NT2/D1 (cell line): Measurements from ENCODE around the gene USP8.
"Not testable (repeated sequence)": the region's sequence is repeated elsewhere in the genome, so short reads cannot be mapped to it uniquely, and the experiment has no call there.

Source experiments
- DNase-seq: peaks from one replicate; pipeline ENCODE4 v3.0.0-alpha.2; 2011; ENCODE audit warnings: low read depth, low spot score
- H3K27me3 ChIP-seq: 2 replicates; pipeline ENCODE4 v1.6.0; 2011; ENCODE audit warnings: mild to moderate bottlenecking; ENCODE audit not compliant: insufficient read length, insufficient read depth
- H3K36me3 ChIP-seq: 2 replicates; pipeline ENCODE4 v1.6.1; 2011; ENCODE audit warnings: mild to moderate bottlenecking, low read length, mixed read lengths; ENCODE audit not compliant: insufficient read depth, insufficient read length
- H3K4me1 ChIP-seq: 2 replicates; pipeline ENCODE4 v1.5.1; 2011; ENCODE audit not compliant: insufficient read depth, insufficient read length
- H3K4me3 ChIP-seq: 2 replicates; pipeline ENCODE4 v1.5.1; 2011; ENCODE audit warnings: low read depth; ENCODE audit not compliant: insufficient read length
- H3K9ac ChIP-seq: 2 replicates; pipeline ENCODE4 v1.6.0; 2011; ENCODE audit warnings: low read depth; ENCODE audit not compliant: insufficient read length
- H3K9me3 ChIP-seq: 2 replicates; pipeline ENCODE4 v1.5.1; 2011; ENCODE audit warnings: mild to moderate bottlenecking, low read length; ENCODE audit not compliant: insufficient read depth
- SUZ12 ChIP-seq: IDR thresholded peaks from 2 replicates; pipeline ENCODE4 v1.6.1; 2011; ENCODE audit not compliant: insufficient read length, insufficient read depth; ENCODE audit errors: extremely low read depth
- YY1 ChIP-seq: IDR thresholded peaks from 2 replicates; pipeline ENCODE4 v1.6.1; 2011; ENCODE audit not compliant: insufficient read length, insufficient read depth
- ZNF274 ChIP-seq: IDR thresholded peaks from 2 replicates; pipeline ENCODE4 v1.6.1; 2011; ENCODE audit warnings: mild to moderate bottlenecking, low read depth, low read length

The USP8 gene

DNA sequence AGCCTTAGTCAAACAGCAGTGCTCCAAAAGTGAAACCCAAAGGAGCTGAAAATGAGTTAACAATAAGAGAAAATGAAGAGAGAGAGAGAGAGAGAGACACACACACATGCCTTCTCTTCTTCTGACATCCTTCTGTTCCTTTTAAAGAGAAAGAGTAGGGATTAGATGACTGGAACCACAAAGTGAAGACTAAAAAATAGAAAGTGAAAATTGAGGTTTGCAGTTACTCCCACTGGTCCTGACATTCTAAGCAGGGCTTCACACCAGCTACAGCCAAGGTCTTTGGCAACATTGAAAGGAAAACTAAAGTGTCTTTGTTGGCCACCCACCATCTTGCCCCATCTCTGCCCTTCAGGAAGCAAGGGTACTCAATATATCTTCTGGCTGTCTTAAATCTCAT, 63.1 kb downstream of the USP8 start:
- no peaks in the 10 kb centered on the region for H3K4me1 ChIP-seq
- H3K36me3 ChIP-seq = peaks cover 51% of the 10 kb centered on the region
- TF ChIP-seq SUZ12 (no peak), ZNF274 (no peak), YY1 (no peak)
- H3K27me3 ChIP-seq = no peaks in the 10 kb centered on the region
- H3K9ac ChIP-seq = no peak overlapping the region
- DNase-seq = no peak
- H3K4me3 ChIP-seq = no peak overlapping the region
- H3K9me3 ChIP-seq = no peaks in the 10 kb centered on the region

DNA sequence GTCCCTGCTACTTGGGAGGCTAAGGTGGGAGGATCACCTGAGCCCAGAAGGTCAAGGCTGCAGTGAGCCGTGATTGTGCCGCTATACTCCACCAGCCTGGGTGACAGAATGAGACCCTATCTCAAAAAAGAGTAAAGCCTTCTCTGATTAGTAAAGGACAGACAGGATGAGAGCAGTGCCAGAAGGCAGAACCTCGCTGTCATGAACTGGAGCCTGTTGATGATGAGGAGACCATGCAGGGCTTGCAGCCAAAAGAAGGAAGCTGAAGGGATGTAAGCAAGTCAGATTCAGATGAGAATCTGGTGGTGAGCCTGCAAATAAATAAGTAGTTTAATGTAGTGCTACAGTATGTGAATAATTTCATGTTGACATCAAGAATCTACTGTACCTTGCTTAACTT, 69.4 kb downstream of the USP8 start:
- TF ChIP-seq YY1 = no peak
- no peak for TF ChIP-seq SUZ12
- no peak for TF ChIP-seq ZNF274
- Histone ChIP-seq H3K4me1 (no peaks in the 10 kb centered on the region), H3K27me3 (no peaks in the 10 kb centered on the region), H3K9me3 (no peaks in the 10 kb centered on the region), H3K4me3 (no peak overlapping the region), H3K36me3 (peaks cover 84% of the 10 kb centered on the region), H3K9ac (no peak overlapping the region)
- no peak for DNase-seq

DNA sequence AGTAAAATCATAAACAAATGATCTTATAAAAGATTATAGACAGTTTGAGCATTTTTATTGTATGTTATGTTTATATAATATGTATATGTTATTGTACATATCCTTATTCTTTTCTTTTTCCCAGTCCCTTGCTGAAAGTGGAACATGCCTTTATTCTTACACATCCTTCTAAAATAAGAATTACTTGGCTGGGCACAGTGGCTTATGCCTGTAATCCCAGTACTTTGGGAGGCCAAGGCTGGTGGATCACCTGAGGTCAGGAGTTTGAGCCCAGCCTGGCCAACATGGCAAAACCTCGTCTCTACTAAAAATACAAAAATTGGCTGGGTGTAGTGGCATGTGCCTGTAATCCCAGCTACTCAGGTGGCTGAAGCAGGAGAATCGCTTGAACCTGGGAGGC, 70.3 kb downstream of the USP8 start:
- H3K27me3 ChIP-seq, DNase-seq, H3K4me3 ChIP-seq, H3K9ac ChIP-seq, H3K4me1 ChIP-seq, H3K9me3 ChIP-seq: not testable (repeated sequence)
- H3K36me3 ChIP-seq = peaks cover 87% of the 10 kb centered on the region

DNA sequence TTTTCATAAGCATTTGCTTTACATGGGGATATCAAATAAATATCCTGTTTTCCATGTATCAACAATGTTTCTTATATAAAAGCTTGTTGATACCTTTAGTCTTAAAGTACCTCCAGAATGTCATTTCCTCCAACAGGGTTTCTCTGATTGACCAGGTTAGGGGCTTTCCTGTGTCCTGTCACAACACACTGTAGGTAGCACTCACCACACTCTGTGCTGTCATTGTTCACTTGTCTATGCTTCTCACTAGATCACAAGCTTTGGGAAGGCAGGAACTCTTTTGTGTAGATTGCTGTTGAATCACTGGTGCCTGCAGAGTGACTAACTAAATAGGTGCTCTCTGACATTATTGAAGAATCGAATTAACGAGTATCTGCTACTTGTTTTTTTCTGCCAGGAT, 72.5 kb downstream of the USP8 start:
- no peaks in the 10 kb centered on the region for H3K4me1 ChIP-seq
- H3K36me3 ChIP-seq = peaks cover 80% of the 10 kb centered on the region
- no peak for DNase-seq
- no peaks in the 10 kb centered on the region for H3K9me3 ChIP-seq
- H3K27me3 ChIP-seq = no peaks in the 10 kb centered on the region
- TF ChIP-seq SUZ12 = no peak
- TF ChIP-seq YY1 = no peak
- no peak for TF ChIP-seq ZNF274
- H3K9ac ChIP-seq = no peak overlapping the region
- H3K4me3 ChIP-seq = no peak overlapping the region

DNA sequence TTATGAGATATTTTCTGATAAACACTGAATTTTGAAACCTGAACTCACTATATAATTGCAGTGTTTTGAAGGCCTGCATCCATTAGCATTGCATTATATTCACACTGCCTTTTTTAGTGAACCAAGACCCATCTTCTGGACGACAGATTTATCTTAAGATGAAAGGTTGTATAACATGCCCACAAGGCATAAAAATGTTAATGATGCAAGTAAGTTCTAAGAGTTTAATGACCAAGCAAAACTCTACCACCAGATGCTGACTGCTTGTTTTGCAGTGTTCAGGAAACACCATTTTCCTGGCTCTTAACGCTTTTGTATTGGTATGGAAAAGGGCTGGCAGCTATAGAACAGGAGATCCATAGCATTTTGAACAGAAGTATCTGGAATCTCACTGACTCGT, 76.1 kb downstream of the USP8 start:
- no peak for DNase-seq
- Histone ChIP-seq H3K27me3 (no peaks in the 10 kb centered on the region), H3K4me3 (no peak overlapping the region), H3K9ac (no peak overlapping the region), H3K36me3 (peaks cover 48% of the 10 kb centered on the region), H3K9me3 (no peaks in the 10 kb centered on the region), H3K4me1 (no peaks in the 10 kb centered on the region)
- TF ChIP-seq SUZ12 = no peak
- TF ChIP-seq YY1 = no peak
- no peak for TF ChIP-seq ZNF274

DNA sequence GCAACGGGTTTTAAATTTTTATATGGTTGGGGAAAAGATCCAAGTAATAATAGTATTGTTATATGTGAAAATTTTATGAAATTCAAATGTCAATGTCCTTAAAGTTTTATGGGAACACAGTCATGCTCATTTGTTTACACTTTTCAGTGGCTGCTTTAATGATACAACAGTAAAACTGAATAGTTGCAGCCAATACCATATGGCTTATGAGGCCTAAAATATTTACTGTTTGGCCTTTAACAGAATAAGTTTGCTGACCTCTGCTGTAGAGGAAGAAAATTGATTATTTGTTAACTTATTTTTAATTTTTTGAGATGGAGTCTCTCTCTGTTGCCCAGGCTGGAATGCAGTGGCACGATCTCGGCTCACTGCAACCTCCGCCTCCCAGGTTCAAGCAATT, 77.6 kb downstream of the USP8 start:
- TF ChIP-seq SUZ12 (no peak), ZNF274 (no peak), YY1 (no peak)
- no peaks in the 10 kb centered on the region for H3K27me3 ChIP-seq
- no peaks in the 10 kb centered on the region for H3K4me1 ChIP-seq
- no peaks in the 10 kb centered on the region for H3K9me3 ChIP-seq
- no peak for DNase-seq
- H3K36me3 ChIP-seq = peaks cover 38% of the 10 kb centered on the region
- H3K9ac ChIP-seq = no peak overlapping the region
- no peak overlapping the region for H3K4me3 ChIP-seq

DNA sequence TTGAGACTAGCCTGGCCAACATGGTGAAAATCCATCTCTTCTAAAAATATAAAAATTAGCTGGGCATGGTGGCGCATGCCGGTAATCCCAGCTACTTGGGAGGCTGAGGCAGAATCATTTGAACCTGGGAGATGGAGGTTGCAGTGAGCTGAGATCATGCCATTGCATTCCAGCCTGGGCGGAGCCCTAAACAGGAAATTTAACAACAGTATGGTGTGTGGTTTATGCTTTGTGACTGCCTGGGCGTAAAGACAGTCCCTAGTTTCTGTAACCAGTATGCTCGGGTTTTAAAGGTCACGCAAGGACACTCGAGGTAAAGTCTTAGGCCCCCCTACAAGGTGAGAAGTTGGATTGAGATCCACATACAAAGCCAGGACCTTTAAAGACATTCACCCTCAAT, 78.9 kb downstream of the USP8 start:
- no peaks in the 10 kb centered on the region for H3K4me1 ChIP-seq
- no peak for TF ChIP-seq ZNF274
- no peak for TF ChIP-seq SUZ12
- TF ChIP-seq YY1 = no peak
- H3K36me3 ChIP-seq = peaks cover 27% of the 10 kb centered on the region
- H3K27me3 ChIP-seq = no peaks in the 10 kb centered on the region
- H3K4me3 ChIP-seq = no peak overlapping the region
- H3K9me3 ChIP-seq = no peaks in the 10 kb centered on the region
- H3K9ac ChIP-seq = no peak overlapping the region
- DNase-seq = no peak

DNA sequence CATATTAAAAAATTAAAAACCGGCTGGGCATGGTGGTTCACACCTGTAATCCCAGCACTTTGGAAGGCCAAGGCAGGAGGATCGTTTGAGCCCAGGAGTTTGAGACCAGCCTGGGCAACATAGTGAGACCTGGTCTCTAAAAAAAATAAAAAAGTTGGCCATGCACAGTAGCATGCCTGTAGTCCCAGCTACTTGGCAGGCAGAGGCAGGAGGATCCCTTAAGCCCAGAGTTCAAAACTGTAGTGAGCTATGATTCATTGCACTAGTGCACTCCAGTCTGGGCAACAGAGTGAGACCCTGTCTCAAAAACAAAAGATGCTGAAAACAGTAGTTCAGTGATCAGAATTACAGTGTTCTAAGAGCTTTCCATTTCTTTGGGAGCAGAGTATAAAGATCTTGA, 81.5 kb downstream of the USP8 start:
- not testable (repeated sequence) for H3K4me1 ChIP-seq, H3K27me3 ChIP-seq, H3K9me3 ChIP-seq, H3K36me3 ChIP-seq, H3K9ac ChIP-seq, H3K4me3 ChIP-seq, DNase-seq
